HepG2 (cell line): Measurements from ENCODE around the gene KRT32. TPM values are rescaled to one million over a fixed set of nuclear protein-coding genes. Genes with fewer than 3 reads are reported as not detected.

Experiments used
- ATAC-seq: fragments of 200-7000 bp; cut with Tn5 transposase; 3 replicates; pipeline ENCODE4 v1.9.1; 2020; ENCODE audit warnings: mild to moderate bottlenecking, moderate library complexity
- BruUV-seq: library from RNA; stranded (reverse); fragments of 400-500 nt; replicated peaks from 2 replicates; lab custom pipeline; 2021; lab: Mats Ljungman, UMichigan
- CTCF ChIA-PET: fragments of 300-600 bp; formaldehyde crosslinking; extraction: SDS; loops from one replicate; lab custom pipeline; 2021; ENCODE audit warnings: low total read pairs, inconsistent platforms, low intra/inter-chr PET ratio; lab: Yijun Ruan, JAX
- POLR2A ChIA-PET: fragments of 350-600 bp; sonication (Branson Sonifier 250); formaldehyde crosslinking; loops from one replicate; lab custom pipeline; 2020; ENCODE audit warnings: antibody characterized with exemption, inconsistent platforms; lab: Yijun Ruan, JAX
- DNase-seq: peaks from one replicate; pipeline ENCODE4 v3.0.0-alpha.2; 2015; ENCODE audit warnings: low spot score
- FAIRE-seq: peaks from 3 replicates; lab custom pipeline; 2011; peaks lifted over from hg19 to GRCh38; lab: Jason Lieb, UNC
- H2AFZ ChIP-seq: one replicate; pipeline ENCODE4 v1.6.1; 2011; ENCODE audit warnings: low read length, inconsistent platforms
- H3K27ac ChIP-seq: fragments of 300-600 bp; 3 replicates; pipeline ENCODE4 v1.8.0; 2011; ENCODE audit warnings: mixed run types, mild to moderate bottlenecking, mixed read lengths, low read length, inconsistent platforms; ENCODE audit not compliant: insufficient read depth; ENCODE audit errors: extremely low read length
- H3K27me3 ChIP-seq, 2 experiments: fragments of 200-600 bp in 1 of 2; 2 replicates in 1 of 2; 3 replicates in 1 of 2; pipeline versions ENCODE4 v1.6.0 to v1.8.0; 2011; ENCODE audit warnings: low read length in 2 of 2, mild to moderate bottlenecking in 2 of 2, moderate library complexity in 2 of 2, inconsistent platforms in 1 of 2; ENCODE audit not compliant: insufficient read depth in 2 of 2, control insufficient read depth in 1 of 2
- H3K36me3 ChIP-seq, 2 experiments: fragments of 200-600 bp in 1 of 2; replicated peaks in 1 of 2; 2 replicates in 1 of 2; 3 replicates in 1 of 2; pipeline versions ENCODE4 v1.5.1 to v1.8.0; 2011; ENCODE audit warnings: low read length in 2 of 2, inconsistent platforms in 1 of 2; ENCODE audit not compliant: insufficient read depth in 2 of 2, control insufficient read depth in 1 of 2
- H3K4me1 ChIP-seq: 2 replicates; pipeline ENCODE4 v1.5.1; 2012; ENCODE audit warnings: low read length, inconsistent platforms; ENCODE audit not compliant: insufficient read depth
- H3K4me2 ChIP-seq: 2 replicates; pipeline ENCODE4 v1.6.0; 2011; ENCODE audit warnings: low read depth, low read length, inconsistent platforms
- H3K4me3 ChIP-seq, 3 experiments: fragments of 200-600 bp in 1 of 3; sonication (generic), shearing (Covaris generic) in 1 of 3; replicated peaks in 1 of 3; 2 replicates each; pipeline ENCODE4 v1.5.1; 2011 to 2016; ENCODE audit warnings: low read length in 3 of 3, inconsistent platforms in 2 of 3, low read depth in 2 of 3, mild to moderate bottlenecking in 2 of 3, control low read depth in 1 of 3, mixed read lengths in 1 of 3; ENCODE audit not compliant: insufficient read depth in 1 of 3
- H3K79me2 ChIP-seq: one replicate; pipeline ENCODE4 v1.6.1; 2011; ENCODE audit warnings: low read length, inconsistent platforms; ENCODE audit not compliant: insufficient read depth
- H3K9ac ChIP-seq: 2 replicates; pipeline ENCODE4 v1.6.0; 2011; ENCODE audit warnings: mild to moderate bottlenecking, low read depth, low read length, inconsistent platforms; ENCODE audit not compliant: insufficient read depth
- H3K9me3 ChIP-seq: 2 replicates; pipeline ENCODE4 v1.5.1; 2012; ENCODE audit warnings: mild to moderate bottlenecking, low read length
- H4K20me1 ChIP-seq: 2 replicates; pipeline ENCODE4 v1.6.0; 2011; ENCODE audit warnings: inconsistent platforms, mild to moderate bottlenecking, low read length, moderate library complexity; ENCODE audit not compliant: insufficient read depth
- ATF5 ChIP-seq: sonication (generic); formaldehyde crosslinking; IDR thresholded peaks from 2 replicates; pipeline ENCODE4 v1.4.0; 2020; ENCODE audit warnings: mild to moderate bottlenecking, low read depth, missing genetic modification reagents
- CBX1 ChIP-seq: IDR thresholded peaks from one replicate; pipeline ENCODE4 v1.6.1; 2016; ENCODE audit warnings: antibody characterized with exemption, low read depth
- IRF2 ChIP-seq: IDR thresholded peaks from 2 replicates; pipeline ENCODE4 v1.6.1; 2018; ENCODE audit warnings: missing genetic modification reagents, missing compliant biosample characterization
- MEIS1 ChIP-seq: sonication (generic); formaldehyde crosslinking; IDR thresholded peaks from 2 replicates; pipeline ENCODE4 v1.9.0; 2021; ENCODE audit warnings: mild to moderate bottlenecking, missing genetic modification reagents, moderate library complexity, borderline replicate concordance
- NFYB ChIP-seq: sonication (generic); formaldehyde crosslinking; IDR thresholded peaks from 2 replicates; pipeline ENCODE4 v1.4.0; 2020; ENCODE audit warnings: missing genetic modification reagents
- PTBP1 ChIP-seq: fragments of 200-400 bp; formaldehyde crosslinking; IDR thresholded peaks from 2 replicates; pipeline ENCODE4 v1.6.1; 2018; ENCODE audit warnings: low read length, low read depth; ENCODE audit not compliant: poor library complexity, severe bottlenecking
- SCMH1 ChIP-seq: sonication (generic); formaldehyde crosslinking; IDR thresholded peaks from 2 replicates; pipeline ENCODE4 v1.9.0; 2021; ENCODE audit warnings: missing genetic modification reagents, mild to moderate bottlenecking, borderline replicate concordance
- STAG1 ChIP-seq: sonication (generic); formaldehyde crosslinking; IDR thresholded peaks from 2 replicates; pipeline ENCODE4 v1.4.0; 2020; ENCODE audit warnings: missing genetic modification reagents
- STAT5B ChIP-seq: sonication (generic); formaldehyde crosslinking; IDR thresholded peaks from 2 replicates; pipeline ENCODE4 v1.4.0; 2020; ENCODE audit warnings: missing genetic modification reagents
- ZNF264 ChIP-seq: sonication (generic); formaldehyde crosslinking; IDR thresholded peaks from 2 replicates; pipeline ENCODE4 v1.4.0; 2020; ENCODE audit warnings: missing genetic modification reagents
- ZNF383 ChIP-seq: sonication (generic); formaldehyde crosslinking; IDR thresholded peaks from 2 replicates; pipeline ENCODE4 v1.4.0; 2020; ENCODE audit warnings: missing genetic modification reagents, mild to moderate bottlenecking, borderline replicate concordance
- WGBS: methylation state at CpG from one replicate; pipeline ENCODE4 v1.1.6; 2017; ENCODE audit warnings: low lambda C conversion rate; 5-methylcytosine and 5-hydroxymethylcytosine counted together
- in situ Hi-C: cut with HindIII; loops from 2 replicates; pipeline ENCODE4 v1.10.0; 2017; ENCODE audit warnings: low pct_unique_long_range_greater_than_20kb; ENCODE audit not compliant: extremely low pct_ligation_motif_present
- intact Hi-C: fragments of 100-400 bp; cut with micrococcal nuclease; formaldehyde crosslinking; loops from one replicate; pipeline ENCODE4 v1.10.0; 2022; ENCODE audit not compliant: unreplicated experiment
- polyA plus RNA-seq, 8 experiments: library from polyadenylated mRNA; depleted of rRNA in 3 of 8; stranded (reverse) in 7 of 8; unstranded in 1 of 8; fragments of >200 nt; fragmentation: Illumina TruSeq in 4 of 8; extraction: Trizol in 4 of 8; gene quantifications; 2 replicates each; pipeline versions ENCODE4 v1.2.1 to v1.2.3, GENCODE V29; 2011 to 2016; ENCODE audit warnings: low read depth in 4 of 8, missing spikeins in 1 of 8, mixed read lengths in 1 of 8; ENCODE audit not compliant: insufficient read depth in 1 of 8
- total RNA-seq, 5 experiments: library from RNA; depleted of rRNA; stranded (reverse); fragments of >200 nt; fragmentation: Illumina TruSeq; extraction: Trizol; gene quantifications; 2 replicates each; pipeline ENCODE4 v1.2.3, GENCODE V29; 2016; ENCODE audit warnings: low read depth in 1 of 5

The KRT32 gene
- total and polyA plus RNA-seq, 2 of the 13 experiments (the other 11 are each of a cell fraction or from before 2014, with no cell fraction given), result not detected

- intact Hi-C loops, result no loop called here
- no TSS peak for BruUV-seq
- no peaks in the 10 kb centered on the region for H3K79me2 ChIP-seq
- TF ChIP-seq STAT5B (CRISPR knock-in tag) (no peak), ATF5 (CRISPR knock-in tag) (no peak), ZNF264 (CRISPR knock-in tag) (no peak), SCMH1 (CRISPR knock-in tag) (no peak), ZNF383 (CRISPR knock-in tag) (no peak), MEIS1 (CRISPR knock-in tag) (no peak), CBX1 (no peak), PTBP1 (no peak), STAG1 (CRISPR knock-in tag) (no peak), NFYB (CRISPR knock-in tag) (no peak), IRF2 (CRISPR knock-in tag) (no peak)
- no peak overlapping the region for H3K4me2 ChIP-seq
- ATAC-seq, result no peak
- H3K9ac ChIP-seq, result no peak overlapping the region
- POLR2A ChIA-PET, result no interaction called here
- no peak overlapping the region for H3K27ac ChIP-seq
- H3K36me3 ChIP-seq, result no peaks in the 10 kb centered on the region
- no peak for FAIRE-seq
- H2AFZ ChIP-seq, result no peak overlapping the region
- H4K20me1 ChIP-seq, result no peaks in the 10 kb centered on the region
- no peaks in the 10 kb centered on the region for H3K9me3 ChIP-seq
- CTCF ChIA-PET, result no interaction called here
- H3K27me3 ChIP-seq, result peaks cover 2 to 28% of the 10 kb centered on the region in 2 experiments; a peak in 3 of 5 replicates
- no peaks in the 10 kb centered on the region for H3K4me1 ChIP-seq
- 2% methylated on average over 8 of the region's 8 CpGs for WGBS
- in situ Hi-C loops, result no loop called here
- no peak for DNase-seq
- no peak overlapping the region for H3K4me3 ChIP-seq
Observed at GRCh38 chr17:41474863-41475262, 7.7 kb upstream of the KRT32 start.
